Measurements from ENCODE around the gene DDX41. TPM values are rescaled to one million over a fixed set of nuclear protein-coding genes. Genes with fewer than 3 reads are reported as not detected.

DDX41 gene
- total and polyA plus RNA-seq, 3 donors from 2014 or later: 99.1 to 197 (median 193) TPM

GRCh38 chr5:177508837-177509236 is 7.9 kb downstream of the DDX41 start:
- no peak for DNase-seq
- H3K27ac ChIP-seq: no peak overlapping the region

GRCh38 chr5:177508221-177508611 is 8.5 kb downstream of the DDX41 start:
- intact Hi-C loops (cut with DNase I; ENCODE audit: low total_unique reads): loop anchor here (10.0 kb wide), 1 partner anchor 113 kb away; no protein-coding TSS in a partner anchor
- Histone ChIP-seq H3K27ac (no peak overlapping the region), H3K9me3 (no peaks in the 10 kb centered on the region), H3K27me3 (no peaks in the 10 kb centered on the region), H3K4me1 (peaks cover 2% of the 10 kb centered on the region), H3K4me3 (no peak overlapping the region), H3K36me3 (ENCODE audit: low read depth, missing control alignments) (no peaks in the 10 kb centered on the region)
- TF ChIP-seq POLR2A (IDR thresholded peaks at IDR 0.05) (no peak), CTCF (IDR thresholded peaks at IDR 0.05) (no peak)
- no peak for DNase-seq
- WGBS, 2 donors: 86 to 89% methylated on average over 20 to 23 of the region's 26 CpGs

More at GRCh38 chr5:177508837-177509236, 7.9 kb downstream of the DDX41 start:
- H3K36me3 ChIP-seq (ENCODE audit: low read depth, missing control alignments): no peaks in the 10 kb centered on the region
- no peaks in the 10 kb centered on the region for H3K27me3 ChIP-seq
- intact Hi-C loops (cut with DNase I; ENCODE audit: low total_unique reads): loop anchor here (10.0 kb wide), 1 partner anchor 114 kb away; no protein-coding TSS in a partner anchor
- H3K4me3 ChIP-seq: peak overlapping the region in 1 of 2 donors; percentile 29
- WGBS, 2 donors: 66 to 69% methylated on average over 3 to 8 of the region's 8 CpGs
- TF ChIP-seq CTCF (IDR thresholded peaks at IDR 0.05) (no peak), POLR2A (IDR thresholded peaks at IDR 0.05) (no peak)
- H3K9me3 ChIP-seq: no peaks in the 10 kb centered on the region
- peaks cover 2% of the 10 kb centered on the region for H3K4me1 ChIP-seq

- Histone ChIP-seq H3K9me3 (no peaks in the 10 kb centered on the region), H3K27me3 (no peaks in the 10 kb centered on the region), H3K4me1 (peaks cover 2% of the 10 kb centered on the region), H3K27ac (no peak overlapping the region), H3K36me3 (ENCODE audit: low read depth, missing control alignments) (no peaks in the 10 kb centered on the region), H3K4me3 (no peak overlapping the region)
- WGBS, 2 donors: 88 to 92% methylated on average over 17 of the region's 17 CpGs
- TF ChIP-seq CTCF (IDR thresholded peaks at IDR 0.05) (no peak), POLR2A (IDR thresholded peaks at IDR 0.05) (no peak)
- intact Hi-C loops (cut with DNase I; ENCODE audit: low total_unique reads): loop anchor here (10.0 kb wide), 1 partner anchor 113 kb away; no protein-coding TSS in a partner anchor
- DNase-seq: no peak
Measured at GRCh38 chr5:177507596-177508220, 9.1 kb downstream of the DDX41 start.

- intact Hi-C loops (cut with DNase I; ENCODE audit: low total_unique reads): loop anchor here (10.0 kb wide), 1 partner anchor 112 kb away; no protein-coding TSS in a partner anchor
- Histone ChIP-seq H3K9me3 (no peaks in the 10 kb centered on the region), H3K27me3 (no peaks in the 10 kb centered on the region), H3K36me3 (ENCODE audit: low read depth, missing control alignments) (no peaks in the 10 kb centered on the region), H3K4me1 (peaks cover 2% of the 10 kb centered on the region), H3K27ac (no peak overlapping the region), H3K4me3 (no peak overlapping the region)
- WGBS, 2 donors: 85 to 90% methylated on average over 9 of the region's 9 CpGs
- TF ChIP-seq CTCF (IDR thresholded peaks at IDR 0.05) (no peak), POLR2A (IDR thresholded peaks at IDR 0.05) (no peak)
- DNase-seq: no peak
Measured at GRCh38 chr5:177507165-177507564, 9.6 kb downstream of the DDX41 start.

GRCh38 chr5:177505075-177505474 is 11.7 kb downstream of the DDX41 start:
- no peak for TF ChIP-seq POLR2A (IDR thresholded peaks at IDR 0.05)
- no peak for TF ChIP-seq CTCF (IDR thresholded peaks at IDR 0.05)
- peaks cover 19% of the 10 kb centered on the region for H3K4me1 ChIP-seq
- WGBS, 2 donors: 90 to 98% methylated on average over 2 to 4 of the region's 4 CpGs
- no peak overlapping the region for H3K4me3 ChIP-seq
- intact Hi-C loops (cut with DNase I; ENCODE audit: low total_unique reads): loop anchor here (10.0 kb wide), 1 partner anchor 110 kb away; no protein-coding TSS in a partner anchor
- DNase-seq: no peak
- H3K9me3 ChIP-seq: no peaks in the 10 kb centered on the region
- H3K27ac ChIP-seq: no peak overlapping the region
- no peaks in the 10 kb centered on the region for H3K27me3 ChIP-seq
- H3K36me3 ChIP-seq (ENCODE audit: low read depth, missing control alignments): no peaks in the 10 kb centered on the region

Measured in testis (tissue), 3 donors.